NK-92 treated with Interleukin-12 subunit alpha and Interleukin-12 subunit beta, amount 100 ng/mL, for 24 hours (cell line): ENCODE data around the gene C9orf153.
"Not testable (repeated sequence)": the region's sequence is repeated elsewhere in the genome, so short reads cannot be mapped to it uniquely, and the experiment has no call there.

Experiments
- DNase-seq: peaks from one replicate; lab custom pipeline; 2025; lab: John Stamatoyannopoulos, UW

Gene C9orf153

DNA sequence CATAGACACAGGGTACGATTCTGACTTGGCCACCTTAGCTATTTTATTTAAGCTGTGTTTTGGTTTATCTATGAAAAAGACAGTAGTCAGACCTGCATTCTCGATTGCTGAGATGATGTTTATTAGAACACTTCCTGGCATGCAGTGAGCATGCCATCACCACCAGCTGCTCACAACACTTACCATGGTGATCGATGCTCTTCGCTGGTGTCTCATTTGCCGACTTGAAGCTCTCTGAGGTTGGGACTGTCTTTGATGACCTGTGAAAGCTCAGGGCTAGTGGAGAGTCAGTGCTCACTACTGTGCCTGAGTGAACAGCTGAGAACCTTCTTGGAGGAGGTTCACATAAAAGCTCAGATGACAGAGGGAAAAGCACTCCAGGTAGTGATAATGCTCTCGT lies 4.4 kb upstream of the C9orf153 start:
- no peak for DNase-seq

GRCh38 chr9:86262492-86262891 lies 3.0 kb upstream of the C9orf153 start:
- DNase-seq = no peak

DNA sequence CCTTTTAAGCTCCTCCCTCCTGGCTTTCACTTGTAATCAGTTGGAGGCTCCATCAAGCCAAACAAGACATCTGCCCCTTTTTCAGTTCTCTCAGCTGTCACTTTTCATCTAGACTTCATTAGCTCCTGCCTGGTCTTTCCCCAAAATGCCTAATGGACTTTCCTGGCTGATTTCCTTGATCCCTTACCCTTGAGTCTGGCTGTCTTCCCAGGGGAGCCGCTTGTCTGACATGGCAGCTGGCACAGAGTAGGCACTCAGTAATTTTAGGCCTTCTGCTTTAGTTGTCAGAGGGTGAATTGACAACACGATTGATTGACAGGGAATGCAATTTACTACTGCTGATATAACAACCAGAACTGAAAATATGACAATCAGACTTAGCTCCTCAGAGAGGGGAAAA lies 2.1 kb downstream of the C9orf153 start:
- no peak for DNase-seq

DNA sequence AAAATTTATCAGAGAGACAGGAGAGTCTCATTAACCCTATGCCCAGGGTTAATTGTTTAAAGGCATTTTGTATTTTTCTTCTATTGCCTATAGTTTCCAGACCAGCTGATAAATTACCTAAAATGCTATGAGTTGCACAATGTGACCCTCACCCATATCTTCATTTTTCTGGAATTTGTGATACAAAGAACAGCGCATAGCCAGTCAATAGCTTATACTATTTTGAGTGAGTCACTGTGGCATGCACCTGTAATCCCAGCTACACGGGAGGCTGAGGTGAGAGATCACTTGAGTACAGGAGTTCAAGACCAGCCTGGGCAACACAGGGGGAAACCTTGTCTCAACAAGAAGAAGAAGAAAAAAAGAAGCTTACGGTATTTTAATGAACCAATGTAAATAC lies 2.8 kb downstream of the C9orf153 start:
- no peak for DNase-seq

DNA sequence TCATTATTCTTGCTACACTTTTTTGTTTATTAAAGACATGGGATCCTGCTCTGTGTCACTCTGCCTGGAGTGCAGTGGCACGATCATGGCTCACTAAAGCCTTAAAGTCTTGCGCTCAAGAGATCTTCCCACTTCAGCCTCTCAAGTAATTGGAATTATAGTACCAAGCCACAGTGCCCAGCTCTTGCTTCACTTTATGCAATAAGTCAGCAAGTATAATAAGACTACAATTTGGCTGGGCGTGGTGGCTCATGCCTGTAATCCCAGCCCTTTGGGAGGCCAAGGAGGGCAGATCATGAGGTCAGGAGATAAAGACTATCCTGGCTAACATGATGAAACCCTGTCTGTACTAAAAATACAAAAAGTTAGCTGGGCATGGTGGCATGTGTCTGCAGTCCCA lies 5.9 kb downstream of the C9orf153 start:
- DNase-seq = no peak

GRCh38 chr9:86252870-86253269 lies 6.6 kb downstream of the C9orf153 start:
- no peak for DNase-seq

DNA sequence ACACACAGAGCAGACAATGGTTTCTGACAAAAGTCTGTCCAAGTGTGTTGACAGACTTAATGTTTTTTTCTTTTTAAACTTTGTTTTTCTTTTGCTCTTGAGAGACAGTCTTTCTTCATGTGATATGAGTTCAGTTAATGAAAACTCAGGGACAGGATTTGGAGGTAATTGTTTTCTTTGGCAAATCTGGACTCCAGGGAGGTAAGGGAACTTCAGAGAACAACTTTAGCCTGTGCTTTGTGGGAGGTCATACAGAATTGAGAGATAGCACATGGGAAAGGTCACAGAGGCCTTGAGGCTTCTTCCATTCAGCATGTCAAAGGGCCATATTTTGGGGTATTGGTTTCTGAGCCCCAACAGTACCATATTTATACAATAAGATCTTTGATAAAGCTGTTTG lies 9.3 kb downstream of the C9orf153 start:
- DNase-seq = no peak

DNA sequence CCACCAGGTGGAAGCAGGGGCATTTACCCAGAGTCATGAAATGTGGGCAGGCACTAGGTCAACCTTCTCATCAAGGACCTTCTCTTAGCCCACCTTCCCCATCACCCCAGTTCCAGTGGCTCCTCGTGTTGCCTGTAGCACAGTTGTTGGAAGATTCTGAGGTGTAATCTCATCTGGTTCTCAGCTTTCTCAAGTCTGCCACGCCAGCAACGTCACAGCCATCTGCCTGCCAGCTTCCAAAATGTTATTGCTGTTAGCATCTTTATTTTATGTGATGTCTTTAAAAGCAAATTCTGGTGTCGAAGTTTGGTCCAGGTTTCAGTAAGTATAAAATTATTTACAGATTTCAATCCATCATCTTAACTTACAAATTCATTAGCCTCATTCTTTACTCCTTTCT lies 10.7 kb downstream of the C9orf153 start:
- DNase-seq = no peak

- no peak for DNase-seq
Measured at GRCh38 chr9:86246752-86247161, 12.7 kb downstream of the C9orf153 start.

GRCh38 chr9:86242071-86242470 lies 17.4 kb downstream of the C9orf153 start:
- DNase-seq = no peak

DNA sequence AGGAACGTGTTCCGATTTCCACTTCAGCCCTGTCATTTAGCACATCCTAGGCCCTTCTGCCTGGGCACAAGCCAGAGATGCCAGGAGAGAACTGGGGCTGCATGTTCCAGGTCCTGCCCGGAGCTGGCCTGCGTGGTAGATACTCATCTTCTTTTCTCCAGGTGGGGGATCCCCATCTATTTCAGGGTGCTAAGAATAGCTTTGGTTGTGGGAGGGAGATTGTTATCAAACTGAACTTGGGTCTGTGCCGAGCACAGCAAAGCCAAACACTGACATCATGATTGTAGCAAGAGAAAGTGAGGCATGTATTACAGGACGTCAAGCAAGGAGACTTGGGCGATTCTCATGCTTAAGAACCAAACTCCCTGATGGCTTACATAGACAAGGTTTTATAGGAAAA lies 18.2 kb downstream of the C9orf153 start:
- DNase-seq = no peak

- DNase-seq = no peak
Measured at GRCh38 chr9:86238861-86239770, 20.3 kb downstream of the C9orf153 start.

DNA sequence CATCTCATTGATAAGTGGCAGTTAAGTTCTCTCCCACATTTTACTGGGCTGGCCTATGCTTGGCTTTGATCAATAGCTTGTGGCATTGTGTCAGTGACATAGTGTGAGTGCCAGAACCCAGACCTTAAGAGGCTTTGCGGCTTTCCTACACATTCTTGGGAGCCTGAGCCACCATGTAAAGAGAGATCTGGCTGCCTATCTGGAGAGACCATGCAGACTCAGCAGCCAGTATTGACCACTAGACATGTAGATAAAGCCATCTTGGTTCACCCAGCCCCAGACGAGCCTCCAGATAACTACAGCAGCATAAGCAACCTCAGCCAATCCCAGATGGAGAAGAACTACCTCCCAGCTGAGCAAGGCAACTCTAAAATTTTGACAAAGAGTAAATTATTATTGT lies 28.6 kb downstream of the C9orf153 start:
- DNase-seq = no peak

- no peak for DNase-seq
Measured at GRCh38 chr9:86222667-86223066, 36.8 kb downstream of the C9orf153 start.

DNA sequence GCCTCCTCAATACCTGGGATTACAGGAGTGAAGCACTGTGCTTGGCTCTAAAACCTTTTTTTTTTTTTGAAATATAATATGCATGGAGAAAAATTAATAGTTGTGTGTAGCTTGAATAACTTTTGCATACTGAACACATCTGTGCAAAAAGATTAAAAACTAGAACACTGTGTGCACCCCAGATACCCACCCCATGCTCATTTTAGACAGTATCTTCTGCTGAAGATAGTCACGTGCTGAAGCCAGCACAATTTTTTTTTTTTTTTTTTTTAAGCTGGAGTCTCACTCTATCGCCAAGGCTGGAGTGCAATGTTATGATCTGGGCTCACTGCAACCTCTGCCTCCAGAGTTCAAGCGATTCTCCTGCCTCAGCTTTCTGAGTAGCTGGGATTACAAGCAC lies 39.9 kb downstream of the C9orf153 start:
- no peak for DNase-seq

- DNase-seq = no peak
Measured at GRCh38 chr9:86217076-86217755, 42.2 kb downstream of the C9orf153 start.

GRCh38 chr9:86207193-86207592 lies 52.3 kb downstream of the C9orf153 start:
- DNase-seq = no peak

- DNase-seq = no peak
Measured at GRCh38 chr9:86202338-86202882, 57.0 kb downstream of the C9orf153 start.

DNA sequence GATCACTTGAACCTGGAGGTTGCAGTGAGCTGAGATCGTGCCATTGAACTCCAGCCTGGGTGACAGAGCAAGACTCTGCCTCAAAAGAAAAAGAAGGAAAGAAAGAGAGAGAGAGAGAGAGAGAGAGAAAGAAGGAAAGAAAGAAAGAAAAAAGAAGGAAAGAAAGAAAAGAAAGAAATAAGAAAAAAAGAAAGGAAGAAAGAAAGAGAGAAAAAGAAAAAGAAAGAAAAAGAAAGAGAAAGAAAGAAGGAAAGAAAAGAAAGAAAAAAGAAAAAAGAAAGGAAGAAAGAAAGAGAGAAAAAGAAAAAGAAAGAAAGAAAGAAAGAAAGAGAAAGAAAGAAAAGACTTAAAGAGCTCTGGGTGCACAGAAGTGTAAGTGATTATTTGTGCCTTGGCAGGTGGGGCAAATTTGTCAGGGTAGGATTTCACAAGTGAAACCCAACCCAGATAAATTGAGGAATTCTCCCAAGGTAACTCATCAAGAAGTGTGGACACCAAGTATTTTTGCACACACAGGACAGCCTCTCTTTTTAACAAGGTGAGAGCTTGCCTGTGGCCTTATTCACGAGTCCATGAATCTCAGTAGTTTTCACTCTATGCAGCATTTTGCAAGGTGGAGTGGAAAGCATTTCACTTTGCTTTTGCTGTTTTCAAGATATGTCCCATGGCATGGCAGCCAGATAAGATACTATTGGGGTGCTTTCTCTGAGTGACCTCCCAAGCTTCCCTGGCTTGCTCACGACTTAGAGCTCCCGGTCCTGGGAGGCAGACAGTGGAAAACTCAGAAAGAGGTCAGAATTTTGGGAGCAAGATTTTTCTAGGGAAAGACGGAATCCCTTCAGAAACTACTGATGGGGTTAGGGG lies 57.8 kb downstream of the C9orf153 start:
- no peak for DNase-seq

DNA sequence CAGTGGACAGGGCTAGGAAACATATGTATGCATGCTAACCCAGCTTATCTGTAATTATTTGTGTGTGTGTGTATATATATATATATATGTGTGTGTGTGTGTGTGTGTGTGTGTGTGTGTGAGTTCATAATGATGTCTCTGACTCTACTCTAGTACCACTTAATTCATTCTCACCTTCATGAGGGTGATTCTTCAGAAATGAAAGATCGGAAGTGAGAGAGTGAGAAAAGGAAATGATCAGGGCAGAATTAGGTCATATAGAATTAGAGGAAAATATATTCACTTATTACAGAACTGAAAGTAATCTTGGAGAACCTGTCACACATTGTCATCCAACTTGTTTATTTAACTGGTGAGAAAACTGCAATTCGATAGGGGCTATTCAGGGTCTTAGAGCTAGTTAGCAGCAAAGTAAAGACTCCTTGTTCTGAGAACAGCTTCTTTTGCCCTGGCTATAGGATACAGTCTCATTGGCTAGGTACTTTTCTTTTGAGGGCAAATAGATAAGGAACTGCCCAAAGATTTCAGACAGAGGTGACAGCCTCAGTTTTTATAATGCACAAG lies 58.8 kb downstream of the C9orf153 start:
- DNase-seq = no peak

GRCh38 chr9:86193088-86193487 lies 66.4 kb downstream of the C9orf153 start:
- DNase-seq = no peak

DNA sequence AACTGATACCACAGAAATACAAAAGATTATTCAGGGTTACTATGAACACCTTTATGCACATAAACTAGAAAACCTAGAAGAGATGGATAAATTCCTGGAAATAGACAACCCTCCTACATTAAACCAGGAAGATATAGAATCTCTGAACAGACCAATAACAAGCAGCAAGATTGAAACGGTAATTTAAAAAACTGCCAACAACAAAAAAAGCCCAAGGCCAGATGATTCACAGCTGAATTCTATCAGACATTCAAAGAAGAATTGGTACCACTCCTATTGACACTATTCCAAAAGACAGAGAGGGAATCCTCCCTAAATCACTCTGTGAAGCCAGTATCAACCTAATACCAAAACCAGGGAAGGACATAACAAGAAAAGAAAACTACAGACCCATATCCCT lies 68.8 kb downstream of the C9orf153 start:
- not testable (repeated sequence) for DNase-seq
